Keratinocyte (primary cell): ENCODE data around the gene ITIH1.

ENCODE experiments used
- CTCF ChIP-seq, 3 experiments: IDR thresholded peaks in 1 of 3; conservative IDR thresholded peaks in 1 of 3; optimal IDR thresholded peaks in 1 of 3; 2 replicates in 2 of 3; 3 replicates in 1 of 3; pipeline versions ENCODE3 to v1.5.1; 2011; ENCODE audit warnings: low read length in 3 of 3, mild to moderate bottlenecking in 3 of 3, moderate library complexity in 2 of 3, control low read depth in 1 of 3, inconsistent platforms in 1 of 3; ENCODE audit not compliant: insufficient read depth in 2 of 3; ENCODE audit errors: extremely low read depth in 1 of 3
- EZH2 ChIP-seq: IDR thresholded peaks from one replicate; pipeline ENCODE4 v1.6.1; 2012; ENCODE audit warnings: inconsistent platforms, mild to moderate bottlenecking, low read length, moderate library complexity

GRCh38 chr3:52739730-52740129 is 37.7 kb upstream of the ITIH1 start:
- no peak for TF ChIP-seq CTCF (optimal IDR thresholded peaks at IDR 0.05 in 1 of 3, IDR thresholded peaks at IDR 0.05 in 1 of 3, conservative IDR thresholded peaks at IDR 0.05 in 1 of 3; ENCODE audit: extremely low read depth in 1 of 3, insufficient read depth in 2 of 3, low read length in 3 of 3)
- no peak for TF ChIP-seq EZH2
